Measurements from ENCODE around the gene FOXP2. TPM values are rescaled to one million over a fixed set of nuclear protein-coding genes. Genes with fewer than 3 reads are reported as not detected.
A peak's percentile ranks its signal among the peaks of the same experiment; 100 is the strongest.

The FOXP2 gene
- total and polyA plus RNA-seq, 2 of the 4 experiments (the other 2 are of a cell fraction): 0.89 to 1.1 TPM

GRCh38 chr7:114530057-114530611, 115.5 kb downstream of the FOXP2 start:
- Histone ChIP-seq H4K91ac (ENCODE audit: insufficient read depth, low read depth, low read length) (no peak overlapping the region), H4K20me1 (ENCODE audit: insufficient read depth, low read length) (no peaks in the 10 kb centered on the region), H3K23ac (ENCODE audit: low read depth, low read length) (no peak overlapping the region), H2BK5ac (ENCODE audit: low read depth, low read length, poor library complexity, severe bottlenecking) (no peak overlapping the region), H3K4ac (ENCODE audit: low read depth, low read length) (no peak overlapping the region), H2AK9ac (replicated peaks; ENCODE audit: low read depth, low read length, poor library complexity) (no peak overlapping the region), H4K8ac (ENCODE audit: low read depth in 2 of 2, low read length in 2 of 2) (no peak overlapping the region), H3K27ac (ENCODE audit: insufficient read depth, low read length) (no peak overlapping the region), H2AFZ (replicated peaks; ENCODE audit: low read length, poor library complexity) (no peak overlapping the region), H3K4me1 (ENCODE audit: control insufficient read depth, insufficient read depth, low read length) (no peaks in the 10 kb centered on the region), H3K9ac (ENCODE audit: low read depth, low read length) (no peak overlapping the region), H3K4me2 (ENCODE audit: low read depth, low read length) (no peak overlapping the region), H2BK120ac (ENCODE audit: low read depth, low read length) (no peak overlapping the region), H3K18ac (ENCODE audit: low read depth, low read length) (no peak overlapping the region), H4K5ac (ENCODE audit: low read depth, low read length) (no peak overlapping the region), H3K9me3 (ENCODE audit: control insufficient read depth, insufficient read depth, low read length) (no peaks in the 10 kb centered on the region), H3K56ac (ENCODE audit: extremely low read depth, insufficient read depth, low read length) (no peak overlapping the region), H3K4me3 (ENCODE audit: insufficient read depth, low read depth, low read length) (no peak overlapping the region), H3K79me1 (ENCODE audit: low read depth in 1 of 2, low read length in 2 of 2) (no peaks in the 10 kb centered on the region), H3K9me1 (ENCODE audit: insufficient read depth, low read length) (no peaks in the 10 kb centered on the region), H3K14ac (replicated peaks; ENCODE audit: low read depth, low read length) (no peak overlapping the region), H2AK5ac (ENCODE audit: low read depth, low read length) (no peak overlapping the region), H2BK15ac (ENCODE audit: low read depth, low read length) (no peak overlapping the region), H3K27me3 (ENCODE audit: control insufficient read depth, insufficient read depth, low read length) (no peaks in the 10 kb centered on the region), H2BK20ac (ENCODE audit: low read depth, low read length) (no peak overlapping the region), H3K36me3 (ENCODE audit: control insufficient read depth, insufficient read depth, low read length) (no peaks in the 10 kb centered on the region)
- WGBS, 2 experiments (ENCODE audit: extremely low coverage in 2 of 2, insufficient read length in 1 of 2): no CpG with 5 or more reads among the region's 5 CpGs
- ChIA-PET CTCF (interaction anchor here (0.6 kb wide), 1 partner anchor 11 kb away, joined by 4 read pairs; no protein-coding TSS in a partner anchor), POLR2A (ENCODE audit: unreplicated experiment) (no interaction called here)
- dilution Hi-C loops (cut with HindIII; ENCODE audit: low sequenced_read_pairs, unreplicated experiment) (no loop called here), in situ Hi-C loops (cut with MboI; ENCODE audit: low sequenced_read_pairs) (no loop called here), intact Hi-C loops (cut with micrococcal nuclease) (loop anchor here (10.0 kb wide), 1 partner anchor 505 kb away; no protein-coding TSS in a partner anchor)
- ATAC-seq (ENCODE audit: low read depth) (peak; percentile 35), DNase-seq (peak; percentile 36)
- no peak for TF ChIP-seq POLR2A (IDR thresholded peaks at IDR 0.05; ENCODE audit: low read depth, low read length)
- TF ChIP-seq, protein P1, sequence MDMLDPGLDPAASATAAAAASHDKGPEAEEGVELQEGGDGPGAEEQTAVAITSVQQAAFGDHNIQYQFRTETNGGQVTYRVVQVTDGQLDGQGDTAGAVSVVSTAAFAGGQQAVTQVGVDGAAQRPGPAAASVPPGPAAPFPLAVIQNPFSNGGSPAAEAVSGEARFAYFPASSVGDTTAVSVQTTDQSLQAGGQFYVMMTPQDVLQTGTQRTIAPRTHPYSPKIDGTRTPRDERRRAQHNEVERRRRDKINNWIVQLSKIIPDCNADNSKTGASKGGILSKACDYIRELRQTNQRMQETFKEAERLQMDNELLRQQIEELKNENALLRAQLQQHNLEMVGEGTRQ (IDR thresholded peaks at IDR 0.05; ENCODE audit: low read depth, low read length): no peak
- no peak for TF ChIP-seq MAFK (IDR thresholded peaks at IDR 0.05; ENCODE audit: low read depth, low read length)
- no peak for TF ChIP-seq RAD21 (IDR thresholded peaks at IDR 0.05; ENCODE audit: low read length)
- TF ChIP-seq MXI1 (IDR thresholded peaks at IDR 0.05; ENCODE audit: borderline replicate concordance, low read depth, low read length): no peak
- TF ChIP-seq SMC3 (IDR thresholded peaks at IDR 0.05; ENCODE audit: low read depth, low read length): no peak
- TF ChIP-seq RCOR1 (IDR thresholded peaks at IDR 0.05; ENCODE audit: insufficient replicate concordance, low read length): no peak
- TF ChIP-seq CEBPB (IDR thresholded peaks at IDR 0.05; ENCODE audit: low read depth, low read length): no peak
- TF ChIP-seq RFX5 (IDR thresholded peaks at IDR 0.05; ENCODE audit: low read depth, low read length): no peak
- TF ChIP-seq CHD1 (IDR thresholded peaks at IDR 0.05; ENCODE audit: low read depth, low read length): no peak
- TF ChIP-seq FOS (IDR thresholded peaks at IDR 0.05; ENCODE audit: low read depth, low read length): no peak
- TF ChIP-seq MAZ (IDR thresholded peaks at IDR 0.05; ENCODE audit: borderline replicate concordance, low read depth, low read length): no peak
- no peak for TF ChIP-seq BHLHE40 (IDR thresholded peaks at IDR 0.05; ENCODE audit: low read depth, low read length)
- TF ChIP-seq ELK1 (IDR thresholded peaks at IDR 0.05; ENCODE audit: borderline replicate concordance, low read depth, low read length): no peak
- TF ChIP-seq, protein P2, sequence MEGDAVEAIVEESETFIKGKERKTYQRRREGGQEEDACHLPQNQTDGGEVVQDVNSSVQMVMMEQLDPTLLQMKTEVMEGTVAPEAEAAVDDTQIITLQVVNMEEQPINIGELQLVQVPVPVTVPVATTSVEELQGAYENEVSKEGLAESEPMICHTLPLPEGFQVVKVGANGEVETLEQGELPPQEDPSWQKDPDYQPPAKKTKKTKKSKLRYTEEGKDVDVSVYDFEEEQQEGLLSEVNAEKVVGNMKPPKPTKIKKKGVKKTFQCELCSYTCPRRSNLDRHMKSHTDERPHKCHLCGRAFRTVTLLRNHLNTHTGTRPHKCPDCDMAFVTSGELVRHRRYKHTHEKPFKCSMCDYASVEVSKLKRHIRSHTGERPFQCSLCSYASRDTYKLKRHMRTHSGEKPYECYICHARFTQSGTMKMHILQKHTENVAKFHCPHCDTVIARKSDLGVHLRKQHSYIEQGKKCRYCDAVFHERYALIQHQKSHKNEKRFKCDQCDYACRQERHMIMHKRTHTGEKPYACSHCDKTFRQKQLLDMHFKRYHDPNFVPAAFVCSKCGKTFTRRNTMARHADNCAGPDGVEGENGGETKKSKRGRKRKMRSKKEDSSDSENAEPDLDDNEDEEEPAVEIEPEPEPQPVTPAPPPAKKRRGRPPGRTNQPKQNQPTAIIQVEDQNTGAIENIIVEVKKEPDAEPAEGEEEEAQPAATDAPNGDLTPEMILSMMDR (conservative IDR thresholded peaks at IDR 0.05; ENCODE audit: low read depth, low read length): no peak
- no peak for TF ChIP-seq NFE2L2 (IDR thresholded peaks at IDR 0.05; ENCODE audit: low read depth, low read length)
- BruUV-seq (replicated peaks): no TSS peak

All from IMR-90 (cell line).